ENCODE measurements around the gene MSLN.

The MSLN gene

GRCh38 chr16:813204-813915 is 52.8 kb downstream of the MSLN start:
- no peak overlapping the region for H3K4me3 ChIP-seq (ENCODE audit: low read depth, low read length, poor library complexity, severe bottlenecking)
- H3K9ac ChIP-seq (ENCODE audit: low read length): no peak overlapping the region
- H3F3A ChIP-seq (ENCODE audit: insufficient read depth, low read length): no peaks in the 10 kb centered on the region
- no peak overlapping the region for H3K4me2 ChIP-seq (ENCODE audit: low read length)
- H2AFZ ChIP-seq (ENCODE audit: low read length): no peak overlapping the region
- H4K20me1 ChIP-seq (ENCODE audit: insufficient read depth, low read length): no peaks in the 10 kb centered on the region
- H3K27ac ChIP-seq (ENCODE audit: low read depth, low read length, poor library complexity, severe bottlenecking): no peak overlapping the region
- H3K79me2 ChIP-seq (ENCODE audit: insufficient read depth, low read length): no peaks in the 10 kb centered on the region
- peaks cover 13% of the 10 kb centered on the region; the same call in 1 of the 2 replicates for H3K27me3 ChIP-seq (ENCODE audit: insufficient read depth, low read length)
- peaks cover 3% of the 10 kb centered on the region for H3K4me1 ChIP-seq (ENCODE audit: insufficient read depth, low read length, severe bottlenecking)
- H3K9me2 ChIP-seq (ENCODE audit: low read depth, low read length): no peaks in the 10 kb centered on the region
- no peaks in the 10 kb centered on the region for H3K9me3 ChIP-seq (ENCODE audit: low read length)
- no peaks in the 10 kb centered on the region for H3K36me3 ChIP-seq (ENCODE audit: insufficient read depth, low read length)
- TF ChIP-seq EZH2 (IDR thresholded peaks at IDR 0.05; ENCODE audit: borderline replicate concordance, low read length) (no peak), CTCF (IDR thresholded peaks at IDR 0.05; ENCODE audit: low read length) (peak; percentile 43)

- no peaks in the 10 kb centered on the region for H3F3A ChIP-seq (ENCODE audit: insufficient read depth, low read length)
- no peak overlapping the region for H2AFZ ChIP-seq (ENCODE audit: low read length)
- H3K9me2 ChIP-seq (ENCODE audit: low read depth, low read length): no peaks in the 10 kb centered on the region
- no peak overlapping the region for H3K4me3 ChIP-seq (ENCODE audit: low read depth, low read length, poor library complexity, severe bottlenecking)
- no peaks in the 10 kb centered on the region for H4K20me1 ChIP-seq (ENCODE audit: insufficient read depth, low read length)
- no peaks in the 10 kb centered on the region for H3K9me3 ChIP-seq (ENCODE audit: low read length)
- H3K36me3 ChIP-seq (ENCODE audit: insufficient read depth, low read length): no peaks in the 10 kb centered on the region
- no peaks in the 10 kb centered on the region for H3K4me1 ChIP-seq (ENCODE audit: insufficient read depth, low read length, severe bottlenecking)
- no peak overlapping the region for H3K4me2 ChIP-seq (ENCODE audit: low read length)
- H3K27me3 ChIP-seq (ENCODE audit: insufficient read depth, low read length): peaks cover 19% of the 10 kb centered on the region; the same call in 1 of the 2 replicates
- TF ChIP-seq EZH2 (IDR thresholded peaks at IDR 0.05; ENCODE audit: borderline replicate concordance, low read length) (no peak), CTCF (IDR thresholded peaks at IDR 0.05; ENCODE audit: low read length) (no peak)
- H3K9ac ChIP-seq (ENCODE audit: low read length): no peak overlapping the region
- H3K79me2 ChIP-seq (ENCODE audit: insufficient read depth, low read length): no peaks in the 10 kb centered on the region
- no peak overlapping the region for H3K27ac ChIP-seq (ENCODE audit: low read depth, low read length, poor library complexity, severe bottlenecking)
Measured at GRCh38 chr16:813916-814412, 53.4 kb downstream of the MSLN start.

- Histone ChIP-seq H3K9me3 (ENCODE audit: low read length) (no peaks in the 10 kb centered on the region), H3K36me3 (ENCODE audit: insufficient read depth, low read length) (no peaks in the 10 kb centered on the region), H4K20me1 (ENCODE audit: insufficient read depth, low read length) (no peaks in the 10 kb centered on the region), H3K9me2 (ENCODE audit: low read depth, low read length) (no peaks in the 10 kb centered on the region), H3K79me2 (ENCODE audit: insufficient read depth, low read length) (no peaks in the 10 kb centered on the region), H2AFZ (ENCODE audit: low read length) (no peak overlapping the region), H3K27me3 (ENCODE audit: insufficient read depth, low read length) (peaks cover 18% of the 10 kb centered on the region; the same call in 1 of the 2 replicates), H3K27ac (ENCODE audit: low read depth, low read length, poor library complexity, severe bottlenecking) (no peak overlapping the region), H3K4me3 (ENCODE audit: low read depth, low read length, poor library complexity, severe bottlenecking) (no peak overlapping the region), H3K9ac (ENCODE audit: low read length) (no peak overlapping the region), H3K4me2 (ENCODE audit: low read length) (no peak overlapping the region), H3K4me1 (ENCODE audit: insufficient read depth, low read length, severe bottlenecking) (no peaks in the 10 kb centered on the region), H3F3A (ENCODE audit: insufficient read depth, low read length) (no peaks in the 10 kb centered on the region)
- no peak for TF ChIP-seq CTCF (IDR thresholded peaks at IDR 0.05; ENCODE audit: low read length)
- TF ChIP-seq EZH2 (IDR thresholded peaks at IDR 0.05; ENCODE audit: borderline replicate concordance, low read length): no peak
Measured at GRCh38 chr16:814974-815373, 54.4 kb downstream of the MSLN start.

Data from OCI-LY1 (cell line).